Measurements from ENCODE around the gene PRDM16.

PRDM16 gene

GRCh38 chr1:3251099-3251806, 182.2 kb downstream of the PRDM16 start:
- Histone ChIP-seq H3K27me3 (ENCODE audit: insufficient read depth, low read length) (0 out of 2 replicates have a peak, but pooled peaks cover 4% of the 10 kb centered on the region), H3K79me2 (ENCODE audit: insufficient read depth, low read length) (no peaks in the 10 kb centered on the region), H3K4me3 (ENCODE audit: low read depth, low read length, poor library complexity, severe bottlenecking) (no peak overlapping the region), H3K9me3 (ENCODE audit: low read length) (no peaks in the 10 kb centered on the region), H3K9ac (ENCODE audit: low read length) (no peak overlapping the region), H3K9me2 (ENCODE audit: low read depth, low read length) (no peaks in the 10 kb centered on the region), H4K20me1 (ENCODE audit: insufficient read depth, low read length) (no peaks in the 10 kb centered on the region), H3K4me1 (ENCODE audit: insufficient read depth, low read length, severe bottlenecking) (no peaks in the 10 kb centered on the region), H3K4me2 (ENCODE audit: low read length) (no peak overlapping the region), H3F3A (ENCODE audit: insufficient read depth, low read length) (no peaks in the 10 kb centered on the region), H3K27ac (ENCODE audit: low read depth, low read length, poor library complexity, severe bottlenecking) (no peak overlapping the region), H2AFZ (ENCODE audit: low read length) (no peak overlapping the region), H3K36me3 (ENCODE audit: insufficient read depth, low read length) (no peaks in the 10 kb centered on the region)
- TF ChIP-seq CTCF (IDR thresholded peaks at IDR 0.05; ENCODE audit: low read length) (no peak), EZH2 (IDR thresholded peaks at IDR 0.05; ENCODE audit: borderline replicate concordance, low read length) (no peak)

- TF ChIP-seq EZH2 (IDR thresholded peaks at IDR 0.05; ENCODE audit: borderline replicate concordance, low read length) (no peak), CTCF (IDR thresholded peaks at IDR 0.05; ENCODE audit: low read length) (no peak)
- H3K4me3 ChIP-seq (ENCODE audit: low read depth, low read length, poor library complexity, severe bottlenecking): no peak overlapping the region
Measured at GRCh38 chr1:3251807-3252428, 182.9 kb downstream of the PRDM16 start.

GRCh38 chr1:3255680-3256079, 186.7 kb downstream of the PRDM16 start:
- TF ChIP-seq EZH2 (IDR thresholded peaks at IDR 0.05; ENCODE audit: borderline replicate concordance, low read length) (no peak), CTCF (IDR thresholded peaks at IDR 0.05; ENCODE audit: low read length) (no peak)
- Histone ChIP-seq H3F3A (ENCODE audit: insufficient read depth, low read length) (no peaks in the 10 kb centered on the region), H4K20me1 (ENCODE audit: insufficient read depth, low read length) (no peaks in the 10 kb centered on the region), H3K4me2 (ENCODE audit: low read length) (no peak overlapping the region), H3K9me3 (ENCODE audit: low read length) (no peaks in the 10 kb centered on the region), H3K27me3 (ENCODE audit: insufficient read depth, low read length) (no peaks in the 10 kb centered on the region), H3K79me2 (ENCODE audit: insufficient read depth, low read length) (no peaks in the 10 kb centered on the region), H3K9me2 (ENCODE audit: low read depth, low read length) (no peaks in the 10 kb centered on the region), H3K27ac (ENCODE audit: low read depth, low read length, poor library complexity, severe bottlenecking) (no peak overlapping the region), H3K4me3 (ENCODE audit: low read depth, low read length, poor library complexity, severe bottlenecking) (no peak overlapping the region), H3K4me1 (ENCODE audit: insufficient read depth, low read length, severe bottlenecking) (no peaks in the 10 kb centered on the region), H3K9ac (ENCODE audit: low read length) (no peak overlapping the region), H3K36me3 (ENCODE audit: insufficient read depth, low read length) (no peaks in the 10 kb centered on the region), H2AFZ (ENCODE audit: low read length) (no peak overlapping the region)

More at GRCh38 chr1:3251807-3252428, 182.9 kb downstream of the PRDM16 start:
- H4K20me1 ChIP-seq (ENCODE audit: insufficient read depth, low read length): no peaks in the 10 kb centered on the region
- no peaks in the 10 kb centered on the region for H3K4me1 ChIP-seq (ENCODE audit: insufficient read depth, low read length, severe bottlenecking)
- H3K9me3 ChIP-seq (ENCODE audit: low read length): no peaks in the 10 kb centered on the region
- no peaks in the 10 kb centered on the region for H3F3A ChIP-seq (ENCODE audit: insufficient read depth, low read length)
- H3K79me2 ChIP-seq (ENCODE audit: insufficient read depth, low read length): no peaks in the 10 kb centered on the region
- H3K27me3 ChIP-seq (ENCODE audit: insufficient read depth, low read length): 0 out of 2 replicates have a peak, but pooled peaks cover 4% of the 10 kb centered on the region
- no peak overlapping the region for H2AFZ ChIP-seq (ENCODE audit: low read length)
- H3K9me2 ChIP-seq (ENCODE audit: low read depth, low read length): no peaks in the 10 kb centered on the region
- H3K27ac ChIP-seq (ENCODE audit: low read depth, low read length, poor library complexity, severe bottlenecking): no peak overlapping the region
- no peaks in the 10 kb centered on the region for H3K36me3 ChIP-seq (ENCODE audit: insufficient read depth, low read length)
- no peak overlapping the region for H3K9ac ChIP-seq (ENCODE audit: low read length)
- no peak overlapping the region for H3K4me2 ChIP-seq (ENCODE audit: low read length)

Data from OCI-LY1 (cell line).